HG03135 (cell line): ENCODE results near the gene FOXL2.

ENCODE experiments used
- ATAC-seq: cut with Tn5 transposase; IDR thresholded peaks from one replicate; pipeline ENCODE4 v1.9.1; 2021; ENCODE audit warnings: mild to moderate bottlenecking, moderate library complexity; ENCODE audit not compliant: unreplicated experiment

The FOXL2 gene

DNA sequence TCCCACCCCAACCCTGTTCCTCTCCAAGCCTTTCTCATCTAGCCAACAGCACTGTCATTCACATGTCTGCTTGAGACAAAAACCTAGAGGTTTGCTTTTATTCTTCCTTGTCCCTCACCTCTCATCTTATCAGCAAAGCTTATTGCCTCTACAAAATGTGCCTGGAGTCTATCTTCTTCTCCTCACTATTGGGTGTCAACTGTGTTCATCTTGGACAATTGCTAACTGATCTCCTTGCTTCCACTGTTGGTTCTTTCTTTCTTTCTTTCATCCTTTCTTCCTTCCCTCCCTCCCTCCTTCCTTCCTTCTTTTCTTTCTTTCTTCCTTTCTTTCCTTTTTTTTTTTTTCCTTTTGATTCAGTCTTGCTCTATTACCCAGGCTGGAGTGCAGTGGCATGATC, 48.2 kb downstream of the FOXL2 start:
- no peak for ATAC-seq

GRCh38 chr3:138898301-138898700, 48.6 kb downstream of the FOXL2 start:
- ATAC-seq = no peak
